HG02623 (cell line): ENCODE results near the gene STK36.

Experiments
- ATAC-seq: cut with Tn5 transposase; IDR thresholded peaks from one replicate; pipeline ENCODE4 v1.9.1; 2021; ENCODE audit warnings: moderate library complexity; ENCODE audit not compliant: unreplicated experiment

Gene STK36

DNA sequence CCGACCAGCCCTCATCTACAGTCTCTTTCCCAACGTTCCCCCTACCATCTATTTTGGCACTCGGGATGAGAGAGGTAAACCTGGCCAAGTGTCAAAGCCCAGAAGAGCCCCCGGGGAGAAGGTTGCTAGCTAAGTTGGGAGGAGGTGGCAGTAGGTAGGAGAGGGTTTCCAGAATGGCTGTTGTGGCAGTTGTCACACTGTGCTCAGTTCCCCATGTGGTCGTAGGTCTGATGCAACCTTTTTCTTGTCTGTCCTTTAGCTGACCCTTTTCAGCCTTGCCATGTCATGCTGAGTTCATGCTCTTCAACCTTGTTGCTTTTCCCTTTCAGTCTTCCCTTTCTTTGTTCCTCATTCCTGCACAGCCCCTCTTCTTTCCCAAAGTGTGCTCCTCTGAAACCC is 73.3 kb downstream of the STK36 start:
- ATAC-seq = no peak

DNA sequence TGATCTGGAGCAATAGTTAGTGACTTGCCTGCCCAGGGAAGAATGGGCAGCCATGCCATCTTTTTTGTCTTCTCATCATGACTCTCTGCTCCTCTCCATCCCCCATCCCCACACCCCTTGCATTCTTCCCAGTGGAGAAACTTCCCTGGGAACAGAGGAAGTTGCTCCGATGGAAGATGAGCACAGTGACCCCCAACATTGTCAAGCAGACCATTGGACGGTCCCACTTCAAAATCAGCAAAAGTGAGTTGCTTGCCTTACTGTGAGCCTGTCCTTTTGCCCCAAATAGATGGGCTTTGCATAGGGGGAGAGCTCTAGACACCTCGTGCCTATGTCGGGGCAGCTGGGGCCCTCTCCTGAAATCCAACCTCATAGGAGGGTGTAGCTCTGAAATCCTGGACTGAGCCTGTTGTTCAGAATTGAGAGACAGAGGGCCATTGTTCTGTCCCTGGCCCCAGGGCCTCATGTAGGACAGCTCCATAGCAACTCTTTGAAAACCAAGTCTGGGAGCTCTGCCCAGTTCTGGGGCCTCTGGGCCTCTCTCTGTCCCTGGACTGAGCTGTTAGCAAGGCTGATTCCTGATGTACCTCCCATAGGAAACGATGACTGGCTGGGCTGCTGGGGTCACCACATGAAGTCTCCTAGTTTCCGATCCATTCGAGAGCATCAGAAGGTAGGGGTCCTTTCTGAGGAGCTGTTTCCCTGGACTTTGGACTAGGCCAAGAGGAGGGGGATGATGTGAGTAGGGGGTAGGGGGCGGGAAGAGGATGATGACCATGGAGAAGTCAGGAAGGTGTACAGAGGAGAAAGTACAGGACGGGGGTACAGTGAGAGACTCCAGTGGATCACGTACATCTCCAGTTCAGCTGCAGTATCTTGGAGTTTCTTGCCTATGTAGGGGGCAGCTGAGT is 73.9 kb downstream of the STK36 start:
- ATAC-seq = no peak

- ATAC-seq = no peak
Measured at GRCh38 chr2:218746470-218746795, 74.5 kb downstream of the STK36 start.

DNA sequence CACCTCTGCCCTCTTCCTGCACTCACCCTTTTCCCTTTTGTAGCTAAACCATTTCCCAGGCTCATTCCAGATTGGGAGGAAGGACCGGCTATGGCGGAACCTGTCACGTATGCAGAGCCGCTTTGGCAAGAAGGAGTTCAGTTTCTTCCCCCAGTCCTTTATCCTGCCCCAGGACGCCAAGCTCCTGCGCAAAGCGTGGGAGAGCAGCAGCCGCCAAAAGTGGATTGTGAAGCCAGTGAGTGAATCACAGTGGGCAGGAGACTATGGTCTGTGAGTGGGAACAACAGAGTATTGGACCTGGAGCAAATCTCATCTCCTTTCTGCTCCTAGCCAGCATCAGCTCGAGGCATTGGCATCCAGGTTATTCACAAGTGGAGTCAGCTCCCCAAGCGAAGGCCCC is 75.1 kb downstream of the STK36 start:
- ATAC-seq = no peak

- ATAC-seq = no peak
Measured at GRCh38 chr2:218748741-218749441, 77.0 kb downstream of the STK36 start.
